MM.1S (cell line): ENCODE measurements around the gene TRH.

Experiments used
- EZH2 ChIP-seq: fragments of 300-600 bp; sonication (generic); optimal IDR thresholded peaks from 2 replicates; pipeline ENCODE3; 2017; ENCODE audit warnings: low read depth, mild to moderate bottlenecking, antibody characterized with exemption, low read length, mixed read lengths
- EZH2phosphoT487 ChIP-seq: fragments of 300-600 bp; sonication (generic); IDR thresholded peaks from 2 replicates; pipeline ENCODE4 v1.6.1; 2018; ENCODE audit warnings: antibody characterized with exemption, low read length
- TF ChIP-seq, protein P1 (sequence below): fragments of 300-600 bp; sonication (generic); IDR thresholded peaks from 2 replicates; pipeline ENCODE4 v1.5.1; 2016; ENCODE audit warnings: antibody characterized with exemption, low read length, mixed read lengths

DNA sequence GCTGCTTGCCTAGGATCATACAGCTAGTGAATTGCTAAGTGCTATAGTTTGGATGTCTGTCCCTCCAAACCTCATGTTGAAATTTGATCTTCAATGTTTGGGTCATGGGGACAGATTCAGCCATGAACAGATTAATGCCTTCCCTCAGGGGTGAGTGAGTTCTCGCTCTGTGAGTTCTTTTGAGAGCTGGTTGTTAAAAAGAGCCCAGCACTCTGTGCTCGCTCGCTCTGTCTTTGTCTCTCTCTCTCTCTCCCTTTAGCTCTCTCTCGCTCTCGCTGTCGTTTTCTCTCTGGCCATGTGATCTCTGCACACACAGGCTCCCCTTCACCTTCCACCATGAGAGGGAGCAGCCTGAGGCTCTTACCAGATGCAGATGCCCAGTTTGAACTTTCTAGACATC, 14.9 kb downstream of the TRH start:
- TF ChIP-seq EZH2phosphoT487 (no peak), EZH2 (no peak)
- TF ChIP-seq, protein P1, sequence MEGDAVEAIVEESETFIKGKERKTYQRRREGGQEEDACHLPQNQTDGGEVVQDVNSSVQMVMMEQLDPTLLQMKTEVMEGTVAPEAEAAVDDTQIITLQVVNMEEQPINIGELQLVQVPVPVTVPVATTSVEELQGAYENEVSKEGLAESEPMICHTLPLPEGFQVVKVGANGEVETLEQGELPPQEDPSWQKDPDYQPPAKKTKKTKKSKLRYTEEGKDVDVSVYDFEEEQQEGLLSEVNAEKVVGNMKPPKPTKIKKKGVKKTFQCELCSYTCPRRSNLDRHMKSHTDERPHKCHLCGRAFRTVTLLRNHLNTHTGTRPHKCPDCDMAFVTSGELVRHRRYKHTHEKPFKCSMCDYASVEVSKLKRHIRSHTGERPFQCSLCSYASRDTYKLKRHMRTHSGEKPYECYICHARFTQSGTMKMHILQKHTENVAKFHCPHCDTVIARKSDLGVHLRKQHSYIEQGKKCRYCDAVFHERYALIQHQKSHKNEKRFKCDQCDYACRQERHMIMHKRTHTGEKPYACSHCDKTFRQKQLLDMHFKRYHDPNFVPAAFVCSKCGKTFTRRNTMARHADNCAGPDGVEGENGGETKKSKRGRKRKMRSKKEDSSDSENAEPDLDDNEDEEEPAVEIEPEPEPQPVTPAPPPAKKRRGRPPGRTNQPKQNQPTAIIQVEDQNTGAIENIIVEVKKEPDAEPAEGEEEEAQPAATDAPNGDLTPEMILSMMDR, result no peak
